GM10847 (cell line): Measurements from ENCODE around the gene SOX6.

ENCODE experiments used
- POLR2A ChIP-seq: IDR thresholded peaks from 2 replicates; pipeline ENCODE4 v1.6.1; 2011; ENCODE audit not compliant: insufficient read length; ENCODE audit errors: extremely low read depth

The SOX6 gene

GRCh38 chr11:15935373-15935772, 421.0 kb downstream of the SOX6 start:
- TF ChIP-seq POLR2A: no peak

GRCh38 chr11:15933886-15934625, 422.3 kb downstream of the SOX6 start:
- no peak for TF ChIP-seq POLR2A

DNA sequence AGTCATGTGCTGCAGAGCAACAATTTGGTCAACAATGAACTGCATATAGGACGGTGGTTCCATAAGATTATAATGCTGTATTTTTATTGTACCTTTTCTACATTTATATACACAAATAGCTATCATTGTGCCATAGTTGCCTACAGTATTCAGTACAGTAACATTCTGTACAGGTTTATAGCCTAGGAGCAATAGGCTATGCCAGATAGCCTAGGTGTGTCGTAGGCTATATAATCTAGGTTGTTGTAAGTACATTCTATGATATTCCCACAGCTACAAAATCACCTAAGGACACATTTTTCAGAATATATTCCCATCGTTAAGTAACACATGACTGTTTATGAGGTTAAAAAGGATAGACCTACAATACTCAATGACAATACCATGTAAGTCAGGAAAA, 423.9 kb downstream of the SOX6 start:
- TF ChIP-seq POLR2A: no peak

GRCh38 chr11:15931497-15931896, 424.8 kb downstream of the SOX6 start:
- TF ChIP-seq POLR2A: no peak

- no peak for TF ChIP-seq POLR2A
Observed at GRCh38 chr11:15930442-15931025, 425.8 kb downstream of the SOX6 start.

DNA sequence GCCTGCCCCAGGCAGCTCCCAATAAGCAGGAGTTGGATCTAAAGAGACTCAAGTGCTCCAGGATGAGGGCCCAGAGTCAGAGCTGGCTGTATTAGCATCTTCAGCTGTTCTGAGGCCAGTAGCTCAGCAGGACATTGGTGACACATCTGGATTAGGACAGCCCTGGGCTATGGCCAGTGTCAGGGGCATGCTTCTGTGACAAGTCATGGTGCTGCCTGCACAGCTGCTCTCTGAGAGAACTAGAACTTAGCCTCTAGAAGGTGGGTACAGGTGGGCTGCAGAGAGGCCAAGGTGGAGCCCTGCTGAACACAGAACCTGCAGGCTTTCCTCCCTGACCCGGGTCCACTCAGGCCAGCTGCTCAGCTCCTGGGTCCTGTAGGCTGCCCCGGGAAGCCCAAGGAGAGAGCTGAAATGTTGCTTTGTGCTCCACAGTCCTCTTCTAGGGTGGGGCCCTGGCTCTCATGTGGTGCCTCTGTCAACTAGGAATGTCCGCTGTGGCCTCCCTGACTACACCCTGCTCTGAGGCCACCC, 426.9 kb downstream of the SOX6 start:
- no peak for TF ChIP-seq POLR2A

DNA sequence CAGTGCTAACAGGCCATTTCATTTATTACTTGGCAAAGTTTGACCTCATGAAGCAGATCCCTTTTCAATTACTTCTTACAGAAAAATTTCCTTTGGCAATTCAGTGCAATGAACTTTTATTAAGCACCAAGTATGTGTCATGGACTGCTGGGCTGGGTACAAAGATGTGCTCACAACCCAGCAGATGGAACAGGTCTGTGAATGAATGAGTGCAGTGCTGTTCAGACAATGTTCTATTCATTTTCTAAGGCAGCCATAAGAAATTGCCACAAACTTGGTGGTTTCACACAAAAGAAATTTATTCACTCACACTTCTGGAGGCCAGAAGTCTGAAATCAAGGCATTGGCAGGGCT, 428.5 kb downstream of the SOX6 start:
- TF ChIP-seq POLR2A: no peak

GRCh38 chr11:15927196-15927863, 429.0 kb downstream of the SOX6 start:
- no peak for TF ChIP-seq POLR2A

DNA sequence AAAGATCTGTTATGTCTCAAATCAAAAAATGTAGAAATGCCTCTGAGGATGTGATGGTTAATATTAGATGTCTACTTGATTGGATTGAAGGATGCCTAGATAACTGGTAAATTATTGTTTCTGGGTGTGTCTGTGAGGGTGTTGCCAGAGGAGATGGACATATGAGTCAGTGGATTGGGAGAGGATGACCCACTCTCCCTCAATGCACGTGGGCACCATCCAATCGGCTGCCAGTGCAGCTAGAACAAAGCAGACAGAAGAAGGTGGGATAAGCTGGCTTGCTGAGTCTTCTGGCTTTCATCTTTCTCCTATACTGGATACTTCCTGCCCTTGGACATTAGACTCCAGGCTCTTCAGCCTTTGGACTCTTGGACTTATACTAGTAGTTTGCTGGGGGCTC, 430.3 kb downstream of the SOX6 start:
- no peak for TF ChIP-seq POLR2A

- no peak for TF ChIP-seq POLR2A
Observed at GRCh38 chr11:15923183-15923582, 433.2 kb downstream of the SOX6 start.

DNA sequence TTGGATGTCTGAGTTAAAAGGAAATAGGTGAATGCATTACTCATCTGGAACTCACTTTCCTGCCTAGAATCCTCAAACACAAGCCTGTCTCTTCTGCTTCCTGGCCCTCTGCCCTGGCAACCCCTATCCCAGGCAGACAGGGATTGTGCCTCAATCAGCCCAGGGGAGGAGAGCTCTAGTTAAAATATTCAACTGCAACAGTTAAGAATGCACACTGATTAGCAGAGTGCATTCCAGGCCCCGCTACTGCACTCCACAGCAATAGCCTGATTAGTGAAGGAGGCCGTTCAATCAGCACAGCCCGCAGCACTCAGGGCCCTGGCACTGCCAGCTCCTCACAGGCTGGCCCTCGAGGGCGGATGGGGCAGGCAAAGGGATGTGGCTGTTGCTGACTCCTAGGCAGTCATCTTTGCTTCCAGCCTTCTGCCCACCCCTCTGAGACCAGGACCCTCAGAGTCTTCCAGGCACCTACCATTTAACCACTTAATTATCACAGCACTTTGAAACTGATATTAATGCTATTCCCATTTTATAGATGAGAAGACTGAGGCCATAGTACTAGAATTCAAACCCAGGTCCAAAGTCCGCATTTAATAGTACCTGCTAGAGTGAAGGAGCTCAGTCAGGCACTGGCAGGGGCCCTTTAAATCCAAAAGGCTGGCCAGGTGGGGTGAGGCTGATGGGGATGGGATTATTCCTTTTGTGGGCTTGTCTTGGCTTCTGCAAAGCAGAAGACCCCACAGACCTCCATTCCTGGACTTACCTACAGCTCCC, 435.3 kb downstream of the SOX6 start:
- TF ChIP-seq POLR2A: no peak

GRCh38 chr11:15918674-15919073, 437.7 kb downstream of the SOX6 start:
- TF ChIP-seq POLR2A: no peak

DNA sequence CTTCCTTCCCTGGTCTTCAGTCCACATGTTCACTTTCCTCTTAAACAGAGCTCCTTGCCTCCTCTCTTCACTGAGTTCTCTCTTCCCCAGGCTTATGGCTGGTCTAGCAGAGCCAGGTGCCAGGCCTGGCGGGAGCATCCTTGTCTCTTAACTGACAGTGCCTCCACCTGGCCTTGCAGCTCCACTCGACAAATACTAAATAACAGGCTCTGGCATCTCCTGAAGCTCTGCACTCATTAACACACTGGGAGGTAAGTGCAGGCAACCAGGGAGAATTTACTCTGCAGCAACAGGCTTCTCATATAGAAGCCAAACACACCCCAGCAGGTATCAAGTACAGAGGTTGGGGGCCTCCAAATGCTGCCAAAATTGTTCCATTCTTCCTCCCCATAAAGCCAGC, 438.1 kb downstream of the SOX6 start:
- no peak for TF ChIP-seq POLR2A
